Measurements from ENCODE around the gene DEPDC7. TPM values are rescaled to one million over a fixed set of nuclear protein-coding genes. Genes with fewer than 3 reads are reported as not detected.

The DEPDC7 gene
- total and polyA plus RNA-seq, 2 of the 8 experiments (the other 6 are each of a cell fraction or from before 2014, with no cell fraction given) = 3.1 to 7.6 TPM

DNA sequence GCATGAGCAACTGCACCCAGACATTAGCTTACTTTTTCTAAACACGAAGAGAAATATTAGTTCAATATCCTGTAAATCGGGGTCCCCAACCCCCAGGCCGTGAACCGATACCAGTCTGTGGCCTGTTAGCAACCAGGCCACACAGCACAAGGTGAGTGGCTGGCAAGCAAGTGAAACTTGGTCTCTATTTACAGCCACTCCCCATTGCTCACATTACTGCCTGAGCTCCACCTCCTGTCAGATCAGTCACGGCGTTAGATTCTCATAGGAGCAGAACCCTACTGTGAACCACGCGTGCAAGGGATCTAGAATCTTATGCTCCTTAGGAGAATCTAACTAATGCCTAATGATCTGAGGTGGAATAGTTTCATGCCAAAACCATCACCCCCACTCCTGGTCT lies 27.8 kb upstream of the DEPDC7 start:
- no peak overlapping the region for H2BK15ac ChIP-seq (ENCODE audit: low read length)
- no peak for TF ChIP-seq SP4 (IDR thresholded peaks at IDR 0.05; ENCODE audit: low read length)
- no peak for TF ChIP-seq EZH2 (IDR thresholded peaks at IDR 0.05; ENCODE audit: low read depth, low read length, severe bottlenecking)
- no peak for TF ChIP-seq EGR1 (IDR thresholded peaks at IDR 0.05; ENCODE audit: borderline replicate concordance, low read depth, low read length)
- no peak for DNase-seq (ENCODE audit: low read depth in 1 of 2, low spot score in 2 of 2)
- H3K9me3 ChIP-seq (ENCODE audit: insufficient read depth in 2 of 2, low read depth in 1 of 2, low read length in 1 of 2) = peaks cover 0 to 4% of the 10 kb centered on the region in 2 experiments; a peak in 1 of 4 replicates
- H3K79me2 ChIP-seq (ENCODE audit: control insufficient read depth in 1 of 2, insufficient read depth in 2 of 2, low read length in 2 of 2) = no peaks in the 10 kb centered on the region
- no peaks in the 10 kb centered on the region for H3K23me2 ChIP-seq (ENCODE audit: low read depth, low read length)
- WGBS, 2 experiments (ENCODE audit: extremely low coverage in 1 of 2, insufficient coverage in 1 of 2, insufficient read length in 1 of 2, insufficient replicate concordance in 2 of 2, low coverage in 1 of 2, low lambda C conversion rate in 2 of 2, missing lambda C conversion rate in 1 of 2) = 84% methylated on average over 8 of the region's 8 CpGs; no CpG with 5 or more reads in 1 of the 2 experiments
- H2BK12ac ChIP-seq (ENCODE audit: low read depth, low read length) = no peak overlapping the region
- H3K79me1 ChIP-seq (ENCODE audit: low read depth, low read length) = no peaks in the 10 kb centered on the region
- H2AFZ ChIP-seq (ENCODE audit: low read length) = no peak overlapping the region
- no peak overlapping the region for H3K27ac ChIP-seq (ENCODE audit: low read depth, low read length)
- no peak overlapping the region for H4K5ac ChIP-seq (ENCODE audit: insufficient read length, low read depth, low read length)
- no peak overlapping the region for H3K14ac ChIP-seq (ENCODE audit: insufficient read length)
- H3K23ac ChIP-seq (ENCODE audit: insufficient read length) = no peak overlapping the region
- no peak overlapping the region for H3K4me3 ChIP-seq (ENCODE audit: extremely low read depth in 1 of 4, insufficient read depth in 2 of 4, low read depth in 3 of 4, low read length in 4 of 4)
- no peak overlapping the region for H4K91ac ChIP-seq (replicated peaks; ENCODE audit: insufficient read length, low read length)
- H3K56ac ChIP-seq (replicated peaks; ENCODE audit: insufficient read length, low read depth, low read length) = no peak overlapping the region
- CTCF ChIA-PET (ENCODE audit: partially characterized antibody) = interaction anchor here (0.6 to 1.8 kb wide), 2 partner anchors 78 to 79 kb away, joined by 5 to 6 read pairs; no protein-coding TSS in a partner anchor
- POLR2A ChIA-PET (ENCODE audit: partially characterized antibody) = interaction anchor here (0.9 to 1.5 kb wide), 2 partner anchors 12 to 15 kb away, joined by 3 read pairs; no protein-coding TSS in a partner anchor
- no peak overlapping the region for H2BK20ac ChIP-seq (ENCODE audit: low read length)
- H4K8ac ChIP-seq (ENCODE audit: extremely low read depth, insufficient read depth, low read length) = no peak overlapping the region
- no peaks in the 10 kb centered on the region for H4K20me1 ChIP-seq (replicated peaks in 1 of 2; ENCODE audit: control insufficient read depth in 1 of 2, insufficient read depth in 2 of 2, low read length in 2 of 2)
- no peak overlapping the region for H3K4ac ChIP-seq (replicated peaks; ENCODE audit: insufficient read length, low read depth, low read length)
- no peak overlapping the region for H2BK5ac ChIP-seq (ENCODE audit: low read depth, low read length)
- FAIRE-seq = no peak
- no peak overlapping the region for H3K4me2 ChIP-seq (ENCODE audit: insufficient read depth in 1 of 2, low read depth in 2 of 2, low read length in 2 of 2)
- H3K9ac ChIP-seq (replicated peaks in 1 of 4; ENCODE audit: extremely low read depth in 1 of 4, low read depth in 3 of 4, low read length in 3 of 4) = no peak overlapping the region
- no peak overlapping the region for H3K18ac ChIP-seq (ENCODE audit: extremely low read depth, low read length)
- no peaks in the 10 kb centered on the region for H3K27me3 ChIP-seq (replicated peaks in 1 of 4; ENCODE audit: control insufficient read depth in 3 of 4, extremely low read depth in 1 of 4, insufficient read depth in 3 of 4, low read length in 3 of 4)
- H2BK120ac ChIP-seq (replicated peaks; ENCODE audit: low read depth, low read length) = no peak overlapping the region
- H3K4me1 ChIP-seq (replicated peaks in 1 of 4; ENCODE audit: control insufficient read depth in 3 of 4, insufficient read depth in 4 of 4, low read length in 3 of 4) = peaks cover 0 to 2% (median 0%) of the 10 kb centered on the region in 4 experiments; a peak in 1 of 7 replicates
- H3K36me3 ChIP-seq (ENCODE audit: control insufficient read depth in 2 of 4, insufficient read depth in 4 of 4, low read length in 3 of 4) = no peaks in the 10 kb centered on the region
- no peak overlapping the region for H2AK5ac ChIP-seq (ENCODE audit: low read depth, low read length)

All from H1 (cell line).